ENCODE data around the gene TPD52L2. TPM values are rescaled to one million over a fixed set of nuclear protein-coding genes. Genes with fewer than 3 reads are reported as not detected.
"Not testable (repeated sequence)": the region's sequence is repeated elsewhere in the genome, so short reads cannot be mapped to it uniquely, and the experiment has no call there.

The TPD52L2 gene
- total and polyA plus RNA-seq, 2 donors from 2014 or later = 73.1 to 78.0 TPM

- no peak for DNase-seq
- no peak for FAIRE-seq
- no peaks in the 10 kb centered on the region for H3K9me3 ChIP-seq (ENCODE audit: control insufficient read depth in 2 of 3, insufficient read depth in 1 of 3, low read length in 3 of 3)
- H3K4me1 ChIP-seq (ENCODE audit: control insufficient read depth in 2 of 3, insufficient read depth in 2 of 3, low read depth in 1 of 3, low read length in 3 of 3) = no peaks in the 10 kb centered on the region
- no peak overlapping the region for H3K27ac ChIP-seq (ENCODE audit: low read depth in 2 of 2, low read length in 2 of 2)
- no peaks in the 10 kb centered on the region for H3K27me3 ChIP-seq (ENCODE audit: control insufficient read depth, insufficient read depth, low read length)
- H3K36me3 ChIP-seq (ENCODE audit: control insufficient read depth in 2 of 3, insufficient read depth in 3 of 3, low read length in 3 of 3) = peaks cover 8 to 42% (median 28%) of the 10 kb centered on the region in 3 donors
- no peak for TF ChIP-seq CTCF (IDR thresholded peaks at IDR 0.05; ENCODE audit: borderline replicate concordance, extremely low read depth, insufficient read depth)
- intact Hi-C loops (cut with DNase I) = no loop called here
- H3K4me3 ChIP-seq (ENCODE audit: low read length in 3 of 3) = no peak overlapping the region
- H3K9ac ChIP-seq (ENCODE audit: low read length in 3 of 3) = no peak overlapping the region
Measured at GRCh38 chr20:63877755-63878470, 12.8 kb downstream of the TPD52L2 start.

- Histone ChIP-seq H3K9me3 (ENCODE audit: control insufficient read depth in 2 of 3, insufficient read depth in 1 of 3, low read length in 3 of 3) (no peaks in the 10 kb centered on the region), H3K4me3 (ENCODE audit: low read length in 3 of 3) (no peak overlapping the region), H3K27ac (ENCODE audit: low read depth in 2 of 2, low read length in 2 of 2) (no peak overlapping the region), H3K36me3 (ENCODE audit: control insufficient read depth in 2 of 3, insufficient read depth in 3 of 3, low read length in 3 of 3) (peaks cover 7 to 40% (median 26%) of the 10 kb centered on the region in 3 donors), H3K27me3 (ENCODE audit: control insufficient read depth, insufficient read depth, low read length) (no peaks in the 10 kb centered on the region), H3K4me1 (ENCODE audit: control insufficient read depth in 2 of 3, insufficient read depth in 2 of 3, low read depth in 1 of 3, low read length in 3 of 3) (no peaks in the 10 kb centered on the region), H3K9ac (ENCODE audit: low read length in 3 of 3) (no peak overlapping the region)
- no peak for DNase-seq
- no peak for TF ChIP-seq CTCF (IDR thresholded peaks at IDR 0.05; ENCODE audit: borderline replicate concordance, extremely low read depth, insufficient read depth)
- intact Hi-C loops (cut with DNase I) = no loop called here
- FAIRE-seq = no peak
Measured at GRCh38 chr20:63878899-63879663, 14.0 kb downstream of the TPD52L2 start.

- H3K9ac ChIP-seq (ENCODE audit: low read length in 3 of 3); DNase-seq; H3K9me3 ChIP-seq (ENCODE audit: control insufficient read depth in 2 of 3, insufficient read depth in 1 of 3, low read length in 3 of 3); H3K27ac ChIP-seq (ENCODE audit: low read depth in 2 of 2, low read length in 2 of 2); H3K4me1 ChIP-seq (ENCODE audit: control insufficient read depth in 2 of 3, insufficient read depth in 2 of 3, low read depth in 1 of 3, low read length in 3 of 3); intact Hi-C loops (cut with DNase I); H3K27me3 ChIP-seq (ENCODE audit: control insufficient read depth, insufficient read depth, low read length); FAIRE-seq; H3K4me3 ChIP-seq (ENCODE audit: low read length in 3 of 3): not testable (repeated sequence)
- peaks cover 4 to 30% (median 19%) of the 10 kb centered on the region in 3 donors for H3K36me3 ChIP-seq (ENCODE audit: control insufficient read depth in 2 of 3, insufficient read depth in 3 of 3, low read length in 3 of 3)
Measured at GRCh38 chr20:63880901-63881300, 15.8 kb downstream of the TPD52L2 start.
